BJ (cell line): ENCODE data around the gene HTRA2. TPM values are rescaled to one million over a fixed set of nuclear protein-coding genes. Genes with fewer than 3 reads are reported as not detected.
"Not testable (repeated sequence)": the region's sequence is repeated elsewhere in the genome, so short reads cannot be mapped to it uniquely, and the experiment has no call there.

Source experiments
- CTCF ChIA-PET: fragments of 350-600 bp; formaldehyde crosslinking; extraction: SDS; loops from one replicate; lab custom pipeline; 2021; ENCODE audit warnings: antibody characterized with exemption, inconsistent platforms; lab: Yijun Ruan, JAX
- POLR2A ChIA-PET: fragments of 300-600 bp; sonication (Branson Sonifier 250); formaldehyde crosslinking; extraction: SDS; loops from one replicate; lab custom pipeline; 2021; ENCODE audit warnings: antibody characterized with exemption; lab: Charles Lee
- DNase-seq: peaks from one replicate; pipeline ENCODE4 v3.0.0-alpha.2; 2011; ENCODE audit warnings: low read depth
- H3K27me3 ChIP-seq: 2 replicates; pipeline ENCODE4 v1.6.0; 2011; ENCODE audit warnings: low read length; ENCODE audit not compliant: control insufficient read depth, insufficient read depth
- H3K36me3 ChIP-seq: 2 replicates; pipeline ENCODE4 v1.5.1; 2011; ENCODE audit warnings: low read length; ENCODE audit not compliant: control insufficient read depth, insufficient read depth
- H3K4me3 ChIP-seq: 2 replicates; pipeline ENCODE4 v1.5.1; 2011; ENCODE audit warnings: low read depth, mild to moderate bottlenecking, control low read depth, low read length
- CTCF ChIP-seq: IDR thresholded peaks from 2 replicates; pipeline ENCODE4 v1.5.1; 2011; ENCODE audit warnings: low read depth, mild to moderate bottlenecking, control low read depth, inconsistent platforms, low read length, moderate library complexity; ENCODE audit not compliant: insufficient read depth
- polyA plus RNA-seq: library from polyadenylated mRNA; depleted of rRNA; stranded (reverse); fragments of >200 nt; gene quantifications from 2 replicates; pipeline ENCODE4 v1.2.3, GENCODE V29; 2011

Gene HTRA2
- polyA plus RNA-seq, 1 experiment: 36.1 TPM

GRCh38 chr2:74558284-74559230 lies 28.8 kb downstream of the HTRA2 start:
- POLR2A ChIA-PET: no interaction called here
- no peak for DNase-seq
- no peak for TF ChIP-seq CTCF

DNA sequence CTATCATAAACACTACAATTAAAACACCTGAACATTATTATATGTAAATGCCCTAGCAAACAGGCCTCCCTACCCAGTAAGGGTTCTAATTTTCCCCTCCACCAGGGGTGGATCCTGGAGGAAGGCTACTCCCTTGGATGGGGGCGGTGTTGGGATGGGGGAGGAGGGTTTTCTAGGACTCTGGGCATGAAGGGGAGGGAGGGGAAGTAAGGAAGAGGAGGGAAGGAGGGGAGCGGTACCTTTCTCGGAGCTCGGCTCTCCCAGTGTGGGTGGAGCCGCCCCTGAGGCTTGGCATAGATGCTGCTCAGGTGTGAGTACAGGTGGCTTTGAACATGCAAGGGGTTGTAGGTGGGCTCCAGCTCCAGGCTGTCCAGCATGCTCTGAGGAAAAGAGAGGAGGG lies 30.2 kb downstream of the HTRA2 start:
- Histone ChIP-seq H3K36me3 (peaks cover 4% of the 10 kb centered on the region), H3K27me3 (no peaks in the 10 kb centered on the region), H3K4me3 (no peak overlapping the region)
- ChIA-PET CTCF (interaction anchor here (0.6 kb wide), 1 partner anchor 15 kb away, joined by 3 read pairs; no protein-coding TSS in a partner anchor), POLR2A (no interaction called here)
- TF ChIP-seq CTCF: no peak
- DNase-seq: no peak

More at GRCh38 chr2:74558284-74559230, 28.8 kb downstream of the HTRA2 start:
- CTCF ChIA-PET: interaction anchor here (1.3 kb wide), 1 partner anchor 8 kb away, joined by 3 read pairs; no protein-coding TSS in a partner anchor
- Histone ChIP-seq H3K4me3 (no peak overlapping the region), H3K27me3 (no peaks in the 10 kb centered on the region), H3K36me3 (peaks cover 4% of the 10 kb centered on the region)

GRCh38 chr2:74560591-74560990 lies 30.9 kb downstream of the HTRA2 start:
- no peak for DNase-seq
- H3K27me3 ChIP-seq: no peaks in the 10 kb centered on the region
- TF ChIP-seq CTCF: no peak
- H3K4me3 ChIP-seq: no peak overlapping the region
- peaks cover 4% of the 10 kb centered on the region for H3K36me3 ChIP-seq
- CTCF ChIA-PET: no interaction called here
- POLR2A ChIA-PET: no interaction called here

GRCh38 chr2:74561022-74561421 lies 31.3 kb downstream of the HTRA2 start:
- CTCF ChIA-PET, H3K4me3 ChIP-seq, H3K36me3 ChIP-seq, DNase-seq, POLR2A ChIA-PET, H3K27me3 ChIP-seq: not testable (repeated sequence)

- no peak for TF ChIP-seq CTCF
- Histone ChIP-seq H3K27me3 (no peaks in the 10 kb centered on the region), H3K36me3 (no peaks in the 10 kb centered on the region), H3K4me3 (no peak overlapping the region)
- POLR2A ChIA-PET: no interaction called here
- no peak for DNase-seq
- CTCF ChIA-PET: interaction anchor here (0.7 kb wide), 1 partner anchor 297 kb away, joined by 3 read pairs; no protein-coding TSS in a partner anchor
These were observed 32.5 kb downstream of the HTRA2 start for GRCh38 chr2:74562126-74562775.
